SW480 (cell line): Measurements from ENCODE around the gene CCDC83.
"Not testable (repeated sequence)": the region's sequence is repeated elsewhere in the genome, so short reads cannot be mapped to it uniquely, and the experiment has no call there.

Experiments used
- DNase-seq: peaks from one replicate; pipeline ENCODE4 v3.0.0-alpha.2; 2016; ENCODE audit warnings: low spot score

Gene CCDC83

GRCh38 chr11:85835729-85836128, 19.5 kb upstream of the CCDC83 start:
- no peak for DNase-seq

DNA sequence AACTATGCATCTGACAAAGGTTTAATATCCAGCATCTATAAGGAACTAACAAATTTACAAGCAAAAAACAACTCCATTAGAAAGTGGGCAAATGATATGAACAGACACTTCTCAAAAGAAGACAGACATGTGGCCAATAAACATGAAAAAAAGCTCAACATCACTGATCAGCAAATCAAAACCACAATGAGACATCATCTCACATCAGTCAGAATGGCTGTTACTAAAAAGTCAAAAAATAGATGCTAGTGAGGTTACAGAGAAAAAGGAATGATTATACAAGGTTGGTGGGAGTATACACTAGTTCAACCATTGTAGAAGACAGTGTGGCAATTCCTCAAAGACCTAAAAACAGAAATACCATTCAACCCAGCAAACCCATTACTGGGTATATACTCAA, 14.3 kb upstream of the CCDC83 start:
- not testable (repeated sequence) for DNase-seq

- no peak for DNase-seq
Measured at GRCh38 chr11:85843929-85844328, 11.3 kb upstream of the CCDC83 start.

DNA sequence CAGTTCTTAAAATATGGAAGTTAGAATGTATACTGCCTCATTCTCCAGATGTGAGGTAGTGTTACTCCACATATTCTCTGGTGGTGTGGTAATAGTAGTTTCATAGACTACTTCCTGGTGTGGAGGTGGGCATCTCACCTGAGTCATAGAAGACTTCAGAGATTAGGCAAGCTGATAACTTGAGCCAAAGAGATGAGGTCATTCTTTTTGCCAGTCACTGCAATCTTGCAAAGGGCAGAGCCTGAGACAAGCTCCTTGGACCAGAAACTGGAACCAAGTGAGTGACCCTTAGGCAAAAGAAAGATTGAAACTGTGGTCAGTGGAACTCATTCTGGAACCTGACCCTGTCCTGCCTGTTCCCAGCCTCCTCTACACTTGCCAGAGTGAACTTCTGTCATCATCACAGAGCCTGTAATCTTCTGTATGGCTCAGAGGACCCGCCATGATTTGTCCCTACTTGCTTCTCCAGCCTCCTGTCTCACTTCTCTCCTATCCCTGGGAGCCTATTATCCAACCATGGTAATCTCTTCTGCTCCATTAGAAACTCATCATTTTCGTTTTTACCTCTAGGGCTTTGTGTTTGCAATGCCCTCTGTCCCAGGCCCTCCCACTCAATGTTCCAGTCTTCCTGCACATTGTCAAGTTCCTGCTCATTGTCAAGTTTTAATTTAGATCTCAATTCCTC, 10.6 kb upstream of the CCDC83 start:
- peak; percentile 63 for DNase-seq

DNA sequence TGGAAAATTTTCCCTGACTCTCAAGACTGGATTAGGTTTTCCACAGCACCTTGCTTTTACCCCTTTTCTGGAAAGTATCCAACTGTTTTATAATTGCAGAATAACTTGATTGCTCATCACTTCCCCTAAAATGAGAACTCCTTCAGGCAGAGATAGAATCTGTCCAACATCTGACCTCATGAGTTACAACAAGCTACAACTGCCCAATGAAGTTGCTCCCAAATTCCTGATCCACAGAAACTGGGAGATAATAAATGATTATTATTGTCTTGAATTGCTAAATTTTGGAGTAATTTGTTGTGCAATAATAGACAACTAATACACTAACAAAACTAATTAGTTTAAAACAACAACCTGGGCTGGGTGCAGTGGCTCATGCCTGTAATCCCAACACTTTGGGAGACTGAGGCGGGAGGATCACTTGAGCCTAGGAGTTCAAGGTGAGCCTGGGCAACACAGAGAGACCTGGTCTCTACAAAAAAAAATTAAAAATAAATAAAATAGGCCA, 10.0 kb upstream of the CCDC83 start:
- no peak for DNase-seq

- no peak for DNase-seq
Measured at GRCh38 chr11:85847436-85847835, 7.7 kb upstream of the CCDC83 start.

- DNase-seq, result no peak
Measured at GRCh38 chr11:85848006-85848405, 7.2 kb upstream of the CCDC83 start.

DNA sequence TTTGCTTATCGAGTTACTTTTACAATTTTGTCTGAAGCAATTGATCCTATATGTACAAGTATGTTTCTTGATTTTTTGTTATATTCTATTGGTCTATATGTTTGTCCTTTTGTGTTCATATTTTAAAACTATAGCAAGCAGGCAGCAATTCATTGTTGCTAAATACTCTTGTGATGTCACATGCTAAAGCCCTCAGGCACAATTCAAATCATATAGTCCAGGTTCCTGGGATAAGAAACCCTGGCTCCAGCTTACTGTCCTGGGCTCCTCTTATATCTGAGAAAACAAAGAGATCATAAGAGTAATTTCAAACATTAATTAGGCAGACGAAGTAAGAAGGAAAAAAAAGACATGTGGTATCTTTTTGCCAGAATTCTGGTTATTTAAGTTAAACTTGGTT, 6.6 kb upstream of the CCDC83 start:
- no peak for DNase-seq

GRCh38 chr11:85852754-85853153, 2.4 kb upstream of the CCDC83 start:
- not testable (repeated sequence) for DNase-seq

DNA sequence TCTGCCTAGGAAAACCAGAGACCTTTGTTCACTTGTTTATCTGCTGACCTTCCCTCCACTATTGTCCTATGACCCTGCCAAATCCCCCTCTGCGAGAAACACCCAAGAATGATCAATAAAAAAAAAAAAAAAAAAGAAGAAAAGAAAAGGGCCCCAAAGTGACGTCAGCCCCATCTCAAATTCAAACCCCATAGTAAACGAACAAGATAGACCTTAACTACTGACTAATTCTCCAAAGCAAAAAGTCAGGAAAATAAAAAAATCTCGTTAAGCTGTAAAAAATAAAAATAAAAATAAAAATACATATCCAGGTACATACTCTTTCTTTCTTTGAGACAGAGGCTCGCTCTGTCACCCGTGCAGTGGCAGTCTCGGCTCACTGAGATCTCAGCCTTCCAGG, 1.6 kb upstream of the CCDC83 start:
- DNase-seq, result not testable (repeated sequence)

- DNase-seq, result no peak
Measured at GRCh38 chr11:85854212-85854556, 999 bp upstream of the CCDC83 start.

DNA sequence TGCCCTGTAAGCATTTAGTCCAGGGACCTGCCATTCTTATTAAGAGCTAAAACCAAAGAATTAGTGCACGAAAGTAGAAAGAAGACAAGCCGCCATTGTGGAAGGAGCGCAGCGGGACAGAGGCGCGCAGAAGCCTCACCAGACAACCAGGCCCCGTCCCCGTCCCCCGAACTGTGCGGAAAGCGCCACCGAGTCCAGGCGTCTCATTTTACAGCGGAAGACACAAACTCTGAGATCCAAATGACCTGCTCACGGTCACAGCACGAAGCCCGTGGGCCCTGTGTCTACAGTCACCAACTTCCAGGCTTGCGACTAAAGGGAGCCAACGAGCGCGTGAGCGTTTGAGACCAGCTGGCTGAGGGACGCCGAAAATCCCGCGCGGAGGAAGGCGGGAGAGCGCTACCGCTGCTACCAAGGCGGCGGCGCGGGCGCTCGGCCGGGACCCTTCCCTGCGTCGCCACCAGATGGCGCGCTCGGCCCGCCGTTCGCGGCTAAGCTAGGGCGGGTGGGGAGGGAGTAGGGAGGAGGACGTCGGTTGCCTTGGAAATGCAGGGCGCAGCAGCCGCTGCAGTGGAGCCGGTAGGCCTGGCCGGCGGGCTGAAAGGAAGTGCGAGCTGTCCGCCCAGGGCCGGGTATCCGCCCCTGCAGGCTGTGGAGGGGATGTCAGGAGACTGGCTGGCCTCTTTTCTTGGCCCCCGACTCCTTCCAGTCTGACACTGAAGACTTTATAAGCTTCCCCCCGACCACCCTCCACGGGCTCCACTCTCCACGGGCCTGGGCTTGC, 434 bp upstream of the CCDC83 start:
- DNase-seq, result peak; percentile 89

DNA sequence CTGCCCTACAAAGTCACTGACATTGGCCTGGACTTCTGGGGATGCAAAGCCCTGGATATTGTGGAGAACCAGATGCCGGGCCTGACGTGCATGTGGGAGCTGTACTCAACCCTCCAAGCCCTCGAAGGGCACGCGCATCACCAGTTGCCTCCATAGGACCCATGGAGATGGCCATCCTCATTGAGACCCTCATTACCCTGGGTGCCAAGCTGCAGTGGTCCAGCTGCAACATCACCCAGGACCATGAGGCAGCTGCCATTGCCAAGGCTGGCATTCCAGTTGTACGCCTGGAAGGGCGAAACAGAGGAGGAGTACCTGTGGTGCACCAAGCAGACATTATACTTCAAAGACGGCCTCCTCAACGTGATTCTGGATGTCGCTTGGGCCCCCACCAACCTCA, 1.9 kb downstream of the CCDC83 start:
- DNase-seq, result no peak

GRCh38 chr11:85859541-85859940, 4.4 kb downstream of the CCDC83 start:
- not testable (repeated sequence) for DNase-seq

DNA sequence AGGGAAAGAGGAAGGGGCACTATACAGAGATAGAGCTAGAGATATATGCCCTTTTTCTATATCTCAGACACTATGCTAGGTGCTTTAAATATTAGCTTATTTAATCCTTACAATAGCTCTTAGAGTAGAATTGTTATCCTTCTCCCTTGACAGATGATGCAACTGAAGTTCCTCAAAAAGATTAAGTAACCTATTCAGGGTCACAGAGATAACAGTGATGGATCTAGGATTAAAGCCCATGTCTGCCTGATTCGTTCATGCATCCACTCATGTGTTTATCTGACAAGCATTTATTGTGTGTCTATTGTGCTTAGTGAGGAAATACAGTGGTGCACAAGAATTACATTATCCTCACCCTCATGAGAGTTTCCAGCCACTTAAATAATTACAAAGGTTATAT, 8.7 kb downstream of the CCDC83 start:
- DNase-seq, result no peak

- DNase-seq, result no peak
Measured at GRCh38 chr11:85866137-85866827, 11.1 kb downstream of the CCDC83 start.

- no peak for DNase-seq
Measured at GRCh38 chr11:85867751-85868150, 12.6 kb downstream of the CCDC83 start.

DNA sequence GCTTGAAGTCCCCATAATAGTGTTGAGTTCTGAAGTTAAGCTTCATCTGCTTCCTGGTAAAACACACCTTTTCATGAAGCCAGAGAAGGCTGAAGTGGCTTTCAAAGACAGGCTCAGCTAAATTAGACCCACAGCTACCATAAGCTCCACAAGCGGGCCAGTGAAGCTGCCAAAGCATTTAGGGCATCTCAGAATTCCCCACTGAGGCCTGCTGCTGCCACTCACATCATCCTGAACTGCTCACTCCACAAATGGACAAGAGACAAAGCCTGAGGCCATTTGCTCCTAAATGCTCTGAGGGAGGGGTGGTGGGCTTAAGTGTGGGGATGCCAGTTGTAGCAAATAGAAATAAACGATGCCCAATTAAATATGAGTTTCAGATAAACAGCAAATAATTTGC, 14.6 kb downstream of the CCDC83 start:
- no peak for DNase-seq

DNA sequence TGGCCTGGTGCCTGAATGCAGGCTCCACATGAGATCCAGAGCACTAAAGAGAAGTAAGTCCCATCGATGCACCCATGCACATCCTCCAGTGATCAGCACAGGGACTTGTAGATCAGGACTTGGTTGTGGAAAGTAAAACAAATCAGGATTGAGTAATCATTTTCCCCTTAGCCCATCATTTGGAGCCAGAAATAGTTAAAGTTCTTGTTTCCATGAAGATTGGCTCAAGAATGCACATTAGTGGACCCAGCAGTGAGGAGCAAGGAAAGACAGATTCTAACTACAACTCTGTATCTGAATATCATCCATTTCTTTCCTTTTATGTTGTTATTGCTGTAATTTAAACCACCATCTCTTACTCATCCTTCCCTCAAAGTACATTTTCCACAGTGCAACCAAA, 19.1 kb downstream of the CCDC83 start:
- no peak for DNase-seq

GRCh38 chr11:85875505-85875904, 20.3 kb downstream of the CCDC83 start:
- no peak for DNase-seq

GRCh38 chr11:85884581-85885021, 29.4 kb downstream of the CCDC83 start:
- no peak for DNase-seq

DNA sequence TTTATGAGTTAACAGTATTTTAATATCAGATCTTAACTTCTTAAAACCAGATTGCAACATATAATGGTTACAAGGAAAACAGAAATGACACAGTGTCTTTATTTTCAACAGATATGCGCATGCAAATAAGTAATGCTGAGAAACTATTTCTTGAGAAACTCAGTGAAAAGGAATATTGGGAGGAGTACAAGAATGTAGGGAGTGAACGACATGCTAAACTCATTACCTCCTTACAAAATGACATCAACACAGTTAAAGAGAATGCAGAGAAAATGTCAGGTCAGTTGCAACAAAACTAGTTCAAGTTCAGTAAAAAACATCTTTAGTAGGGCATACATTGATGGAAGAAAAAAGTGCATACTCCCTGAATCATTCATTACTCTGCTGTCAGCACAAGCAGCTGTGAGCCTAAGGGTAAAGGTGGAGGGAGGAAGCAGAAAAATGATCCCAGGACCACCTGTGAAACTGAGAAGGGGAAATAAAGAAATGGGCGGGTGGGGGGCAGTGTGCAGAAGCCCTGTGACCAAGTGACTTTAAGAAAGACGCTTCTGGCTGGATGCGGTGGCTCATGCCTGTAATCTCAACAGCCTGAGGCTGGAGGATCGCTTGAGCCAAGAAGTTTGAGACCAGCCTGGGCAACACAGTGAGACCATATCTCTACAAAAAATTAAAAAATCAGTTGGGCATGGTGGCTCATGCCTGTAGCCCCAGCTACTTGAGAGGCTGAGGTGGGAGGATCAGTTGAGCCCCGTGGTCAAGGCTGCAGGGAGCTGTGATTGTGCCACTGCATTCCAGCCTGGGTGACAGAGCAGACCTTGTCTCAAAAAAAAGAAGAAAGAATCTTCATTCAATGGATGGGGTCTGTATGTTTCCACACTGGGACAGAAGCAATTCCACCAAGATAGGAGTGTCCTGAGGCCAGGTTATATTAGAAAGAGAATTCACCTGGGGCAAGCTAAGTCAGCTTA, 31.2 kb downstream of the CCDC83 start:
- DNase-seq, result no peak
